Body of pancreas (tissue), 4 donors: ENCODE results near the gene TBL3.

Experiments
- CTCF ChIP-seq, 7 experiments: fragments of 450-650 bp in 4 of 7; fragments of 200-600 bp in 3 of 7; sonication (generic) in 3 of 7; IDR thresholded peaks; one replicate each; pipeline ENCODE4 v1.5.1; 2016 to 2019; ENCODE audit warnings: antibody characterized with exemption in 7 of 7
- POLR2A ChIP-seq, 3 donors: fragments of 450-650 bp; IDR thresholded peaks; one replicate each; pipeline ENCODE4 v1.6.1; 2016; ENCODE audit warnings: antibody characterized with exemption in 3 of 3, mild to moderate bottlenecking in 2 of 3

GRCh38 chr16:1946495-1947368 is 25.1 kb upstream of the TBL3 start:
- no peak for TF ChIP-seq CTCF (IDR thresholded peaks at IDR 0.05)
- no peak for TF ChIP-seq POLR2A (IDR thresholded peaks at IDR 0.05)
